ENCODE data around the gene SUCLG1. TPM values are rescaled to one million over a fixed set of nuclear protein-coding genes. Genes with fewer than 3 reads are reported as not detected.
A peak's percentile ranks its signal among the peaks of the same experiment; 100 is the strongest.

SUCLG1 gene
- total and polyA plus RNA-seq, 10 of the 15 experiments (the other 5 are each of a cell fraction or from before 2014, with no cell fraction given): 75.4 to 197 (median 93.6) TPM

- TF ChIP-seq MLLT1 (IDR thresholded peaks at IDR 0.05) (no peak), BCL3 (IDR thresholded peaks at IDR 0.05; ENCODE audit: borderline replicate concordance, insufficient read depth, low read depth, low read length, poor library complexity, severe bottlenecking) (no peak), PKNOX1 (IDR thresholded peaks at IDR 0.05) (peak; percentile 72), MTA3 (IDR thresholded peaks at IDR 0.05; ENCODE audit: borderline replicate concordance, low read length) (no peak)
These were observed 4.5 kb downstream of the SUCLG1 start (continued) for GRCh38 chr2:84454581-84454980.

GRCh38 chr2:84452624-84453023, 6.5 kb downstream of the SUCLG1 start:
- Histone ChIP-seq H3K4me2 (ENCODE audit: control insufficient read depth, insufficient read depth) (no peak overlapping the region), H3K27ac (ENCODE audit: control insufficient read depth, insufficient read depth) (no peak overlapping the region), H3K79me2 (ENCODE audit: control insufficient read depth, insufficient read depth, low read length) (peaks cover 44% of the 10 kb centered on the region), H3K36me3 (ENCODE audit: control insufficient read depth in 2 of 2, insufficient read depth in 2 of 2, low read length in 1 of 2) (no peaks in the 10 kb centered on the region), H3K9me3 (replicated peaks; ENCODE audit: control insufficient read depth, insufficient read depth, low read length) (no peaks in the 10 kb centered on the region), H3K4me3 (no peak overlapping the region), H3K4me1 (ENCODE audit: control insufficient read depth, insufficient read depth, low read length) (no peaks in the 10 kb centered on the region; the same call in 1 of the 2 replicates), H2AFZ (ENCODE audit: control insufficient read depth, low read depth, low read length) (no peak overlapping the region), H3K27me3 (replicated peaks in 1 of 2; ENCODE audit: control insufficient read depth in 2 of 2, insufficient read depth in 2 of 2, low read length in 1 of 2) (no peaks in the 10 kb centered on the region), H4K20me1 (ENCODE audit: control insufficient read depth, insufficient read depth) (0 out of 2 replicates have a peak, but pooled peaks cover 2% of the 10 kb centered on the region), H3K9ac (ENCODE audit: control insufficient read depth, insufficient read depth, low read length) (no peak overlapping the region)
- WGBS (ENCODE audit: insufficient coverage, insufficient replicate concordance, low lambda C conversion rate, missing lambda C conversion rate): 98% methylated on average over 3 of the region's 3 CpGs
- DNase-seq (ENCODE audit: low read depth, low spot score) (no peak), FAIRE-seq (no peak), ATAC-seq (no peak)
- POLR2A ChIA-PET: no interaction called here
- BruUV-seq (replicated peaks): no TSS peak
- CTCF ChIA-PET: no interaction called here
- SMC1A ChIA-PET (ENCODE audit: uncharacterized antibody, unreplicated experiment): no interaction called here
- intact Hi-C loops (cut with micrococcal nuclease; ENCODE audit: unreplicated experiment) (no loop called here), in situ Hi-C loops (cut with MboI) (no loop called here)
- RAD21 ChIA-PET (ENCODE audit: unreplicated experiment): no interaction called here
- TF ChIP-seq ESRRA (IDR thresholded peaks at IDR 0.05; ENCODE audit: low read length) (no peak), CUX1 (IDR thresholded peaks at IDR 0.05; ENCODE audit: insufficient replicate concordance, low read depth, low read length) (no peak), NKRF (conservative IDR thresholded peaks at IDR 0.05) (no peak), ZZZ3 (IDR thresholded peaks at IDR 0.05; ENCODE audit: control insufficient read depth, insufficient read length, low read depth) (no peak), STAT1 (conservative IDR thresholded peaks at IDR 0.05) (no peak)

All from GM12878 (cell line).